Activated CD4-positive, alpha-beta T cell treated with anti-CD3 and anti-CD28 coated beads for 48 hours (primary cell): ENCODE results near the gene FTSJ3.
"Not testable (repeated sequence)": the region's sequence is repeated elsewhere in the genome, so short reads cannot be mapped to it uniquely, and the experiment has no call there.

Experiments used
- DNase-seq: peaks from one replicate; pipeline ENCODE4 v3.0.0-alpha.2; 2020

Gene FTSJ3

DNA sequence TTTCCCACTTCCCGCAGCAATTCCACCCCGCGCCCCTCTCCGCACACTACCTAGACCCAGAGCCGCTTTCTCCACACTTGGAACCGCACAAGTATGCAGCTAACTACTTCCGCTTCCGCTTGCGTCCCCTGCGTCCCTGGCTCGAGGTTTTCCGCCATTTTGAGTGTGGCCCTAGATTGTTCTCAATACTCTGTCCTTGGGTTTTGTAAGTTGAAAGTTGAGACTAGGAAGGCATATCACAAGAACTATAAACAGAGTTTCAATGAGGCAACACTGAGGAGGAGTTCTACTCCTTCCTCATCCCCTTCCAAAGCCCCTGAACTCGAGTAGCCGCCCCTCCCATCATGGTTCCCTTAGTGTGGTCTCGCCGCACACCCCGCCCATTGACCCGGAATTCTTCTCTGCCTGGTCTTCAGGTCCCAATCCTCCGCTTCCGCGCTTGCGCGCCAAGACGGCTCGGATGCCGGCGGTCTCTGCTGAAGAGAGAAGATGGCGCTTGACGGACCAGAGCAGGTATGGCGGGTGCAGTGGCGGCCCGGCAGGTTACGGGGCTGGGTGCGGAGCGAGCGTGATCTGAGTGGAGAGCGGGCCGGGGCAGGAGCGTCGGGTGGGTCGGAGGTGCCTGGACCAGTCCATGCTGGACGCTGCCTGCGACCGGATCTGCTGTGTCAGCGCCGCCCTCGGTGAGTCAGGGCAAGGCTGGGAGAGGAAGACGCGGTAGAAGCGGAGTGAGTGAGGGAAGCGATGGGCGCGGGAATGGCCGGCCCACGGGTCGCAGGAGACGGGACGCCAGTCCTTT lies at the start of gene FTSJ3, which contains the start of gene PSMC5:
Gene FTSJ3 (minus strand): TSS at position 662 of the 799 bp plus-strand sequence. CDS start 761 bp downstream, outside the sequence.
Gene PSMC5 (plus strand): TSS at position 430 of the 799 bp plus-strand sequence. CDS start 60 bp downstream, at position 490.
- peak; percentile 96 for DNase-seq

DNA sequence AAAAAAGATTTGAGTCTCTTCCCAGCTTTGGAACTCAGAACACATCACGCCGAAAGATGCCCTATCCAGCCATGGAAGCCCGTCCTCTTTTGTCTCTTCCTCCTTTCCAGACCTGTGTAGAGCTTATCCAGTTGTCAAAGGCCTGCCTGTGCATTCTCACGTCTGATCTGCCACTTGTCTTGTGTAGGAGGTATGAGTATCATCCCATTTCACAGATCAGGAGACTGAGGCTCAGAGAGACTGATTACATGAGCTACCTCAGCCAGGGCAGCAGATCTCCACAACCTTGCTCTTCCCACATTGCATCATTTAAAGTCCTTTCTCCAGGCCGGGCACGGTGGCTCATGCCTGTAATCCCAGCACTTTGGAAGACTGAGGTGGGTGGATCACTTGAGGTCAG lies 47.2 kb upstream of the FTSJ3 start:
- not testable (repeated sequence) for DNase-seq

DNA sequence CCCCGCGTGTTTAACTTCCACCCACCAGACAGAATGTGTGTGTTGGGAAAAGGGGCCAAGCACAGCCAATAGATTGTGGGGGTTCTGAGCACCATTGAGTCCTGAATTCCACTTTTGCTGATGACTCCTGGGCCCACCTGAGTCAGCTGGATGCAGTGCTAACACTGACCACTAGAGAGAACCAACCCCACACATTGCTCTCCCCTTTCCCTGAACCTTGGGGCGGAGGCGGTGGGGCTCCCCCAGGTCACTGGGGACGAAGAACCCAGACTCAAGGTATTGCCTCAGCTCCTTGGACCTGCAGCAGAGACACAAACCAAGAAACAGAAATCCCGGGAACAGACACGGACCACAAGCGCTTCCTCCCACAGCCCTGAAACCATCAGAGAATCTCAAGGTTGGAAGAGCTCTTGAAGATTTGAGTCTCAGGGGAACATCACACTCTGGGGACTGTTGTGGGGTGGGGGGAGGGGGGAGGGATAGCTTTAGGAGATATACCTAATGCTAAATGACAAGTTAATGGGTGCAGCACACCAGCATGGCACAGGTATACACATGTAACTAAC lies 46.7 kb upstream of the FTSJ3 start:
- DNase-seq = not testable (repeated sequence)

DNA sequence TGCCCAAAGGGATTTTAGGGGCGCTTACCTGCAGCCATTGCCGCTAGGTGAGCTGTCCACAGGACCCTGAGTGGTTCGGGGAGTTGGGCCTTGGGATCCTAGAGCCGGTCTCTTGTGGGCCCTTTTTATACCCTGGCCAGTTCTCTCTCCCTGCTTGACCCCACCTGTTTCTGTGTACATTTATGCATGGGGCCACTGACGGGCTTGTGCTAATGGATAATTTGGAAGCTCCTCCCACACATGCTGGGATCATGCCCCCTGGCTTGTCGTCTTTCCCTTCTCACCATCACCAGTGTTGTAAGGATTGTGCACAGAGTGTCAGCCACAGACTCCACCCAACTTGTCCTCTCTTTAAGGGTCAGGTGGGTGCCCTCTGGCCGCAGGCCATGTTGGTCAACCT lies 46.1 kb upstream of the FTSJ3 start, which contains the start of gene CSH2:
Gene CSH2 (minus strand): TSS at position 101 of the 400 bp plus-strand sequence. CDS start 63 bp downstream, at position 38.
- not testable (repeated sequence) for DNase-seq

GRCh38 chr17:63871646-63872365 lies 44.3 kb upstream of the FTSJ3 start:
- DNase-seq = not testable (repeated sequence)

DNA sequence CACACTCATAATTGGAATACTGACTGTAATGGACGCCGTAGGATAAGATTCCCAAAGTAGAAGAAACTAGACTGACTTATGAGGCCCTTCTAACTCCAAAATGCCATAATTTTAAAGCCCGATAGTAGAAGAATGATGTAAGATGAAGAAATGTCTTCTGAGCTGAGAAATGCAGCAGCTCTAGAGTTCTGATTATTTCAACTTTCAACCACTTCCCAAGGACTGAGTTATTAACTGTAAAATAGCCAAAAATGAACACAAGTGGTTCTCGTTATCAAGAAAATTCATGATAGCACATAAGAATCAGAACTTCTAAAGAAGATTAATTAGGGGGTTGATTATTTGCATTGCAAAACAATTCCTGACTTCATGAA lies 42.8 kb upstream of the FTSJ3 start:
- not testable (repeated sequence) for DNase-seq

DNA sequence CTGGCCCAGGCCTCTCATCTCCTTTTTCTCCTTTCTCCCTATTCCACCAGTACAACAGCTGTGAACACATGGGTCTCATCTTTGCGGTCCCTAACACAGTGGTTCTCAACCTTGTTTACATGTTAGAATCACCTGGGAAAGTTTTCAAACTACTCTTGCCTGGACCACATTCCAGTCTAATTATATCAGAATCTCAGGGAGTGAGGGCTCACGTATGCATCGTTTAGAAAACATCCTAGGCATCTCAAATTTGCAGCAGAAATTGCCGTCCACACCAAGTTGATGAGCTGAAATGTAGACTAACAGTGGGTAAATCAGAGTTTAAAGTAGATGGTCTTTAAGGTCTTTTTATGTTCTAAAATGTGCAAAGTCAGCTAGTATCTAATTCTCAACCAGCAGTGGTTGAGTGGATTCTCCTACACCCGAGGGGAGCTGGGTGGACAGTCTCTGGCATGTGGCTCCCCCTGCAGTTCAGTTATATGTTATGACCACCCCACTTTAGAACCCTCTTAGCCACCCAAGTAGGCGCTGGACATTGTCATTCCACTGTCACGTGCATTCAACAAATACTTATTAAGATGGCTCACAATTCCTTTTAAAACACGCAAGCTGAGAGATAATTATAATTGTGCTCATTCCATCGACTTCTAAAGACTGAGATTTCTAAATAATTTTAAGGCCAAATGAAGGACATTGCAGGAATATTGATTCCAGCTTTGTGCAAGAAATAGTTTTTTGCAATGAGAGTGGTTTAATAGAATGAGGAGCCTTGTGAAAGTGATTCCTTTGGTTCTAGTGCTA lies 42.2 kb upstream of the FTSJ3 start:
- not testable (repeated sequence) for DNase-seq

- not testable (repeated sequence) for DNase-seq
Observed at GRCh38 chr17:63866625-63867024, 39.2 kb upstream of the FTSJ3 start.

- DNase-seq = no peak
Observed at GRCh38 chr17:63859257-63859656, 31.8 kb upstream of the FTSJ3 start.

DNA sequence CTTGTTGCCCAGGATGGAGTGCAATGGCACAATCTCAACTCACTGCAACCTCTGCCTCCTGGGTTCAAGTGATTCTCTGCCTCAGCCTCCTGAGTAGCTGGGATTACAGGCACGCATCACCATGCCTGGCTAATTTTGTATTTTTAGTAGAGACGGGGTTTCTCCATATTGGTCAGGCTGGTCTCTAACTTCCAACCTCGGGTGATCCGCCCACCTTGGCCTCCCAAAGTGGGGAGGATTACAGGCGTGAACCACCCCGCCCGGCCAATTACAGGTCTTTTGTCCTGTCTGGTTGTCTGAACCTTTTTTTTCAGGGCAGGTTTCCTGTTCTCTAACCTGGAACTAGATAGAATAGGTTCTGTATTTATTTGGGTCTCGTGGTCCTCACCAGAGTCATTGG lies 29.0 kb upstream of the FTSJ3 start:
- DNase-seq = not testable (repeated sequence)

DNA sequence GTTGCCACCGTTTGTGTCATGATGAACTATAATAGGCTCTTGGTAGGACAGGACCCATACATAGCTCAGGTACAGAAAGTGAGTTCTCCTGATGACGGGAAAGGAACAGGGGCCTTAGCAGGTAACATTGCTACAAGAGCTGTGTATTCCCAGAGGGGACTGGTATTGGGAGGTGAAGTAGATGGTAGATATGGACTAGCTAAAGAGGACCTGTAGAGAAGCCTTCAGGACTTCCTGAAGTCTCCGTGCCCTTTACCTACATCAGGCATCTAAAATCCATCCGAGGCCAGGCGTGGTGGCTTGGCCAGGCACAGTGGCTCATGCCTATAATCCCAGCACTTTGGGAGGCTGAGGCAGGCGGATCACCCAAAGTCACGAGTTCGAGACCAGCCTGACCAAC lies 27.7 kb upstream of the FTSJ3 start:
- DNase-seq = no peak

- no peak for DNase-seq
Observed at GRCh38 chr17:63854709-63855108, 27.2 kb upstream of the FTSJ3 start.

DNA sequence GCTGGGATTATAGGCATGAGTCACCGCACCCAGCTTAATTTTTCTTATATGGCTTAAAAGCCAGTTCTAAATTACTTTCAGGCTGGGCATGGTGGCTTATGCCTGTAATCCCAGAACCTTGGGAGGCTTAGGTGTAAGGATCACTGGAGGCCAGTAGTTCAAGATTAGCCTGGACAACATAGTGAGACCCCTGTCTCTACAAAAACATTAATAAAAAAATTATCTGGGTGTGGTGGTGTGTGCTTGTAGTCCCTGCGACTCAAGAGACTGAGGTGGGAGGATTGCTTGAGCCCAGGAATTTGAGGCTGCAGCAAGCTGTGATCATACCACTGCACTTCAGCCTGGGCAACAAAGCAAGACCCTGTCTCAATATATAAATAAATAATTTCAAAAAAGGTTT lies 25.8 kb upstream of the FTSJ3 start:
- DNase-seq = no peak

- no peak for DNase-seq
Observed at GRCh38 chr17:63850401-63850800, 22.9 kb upstream of the FTSJ3 start.

DNA sequence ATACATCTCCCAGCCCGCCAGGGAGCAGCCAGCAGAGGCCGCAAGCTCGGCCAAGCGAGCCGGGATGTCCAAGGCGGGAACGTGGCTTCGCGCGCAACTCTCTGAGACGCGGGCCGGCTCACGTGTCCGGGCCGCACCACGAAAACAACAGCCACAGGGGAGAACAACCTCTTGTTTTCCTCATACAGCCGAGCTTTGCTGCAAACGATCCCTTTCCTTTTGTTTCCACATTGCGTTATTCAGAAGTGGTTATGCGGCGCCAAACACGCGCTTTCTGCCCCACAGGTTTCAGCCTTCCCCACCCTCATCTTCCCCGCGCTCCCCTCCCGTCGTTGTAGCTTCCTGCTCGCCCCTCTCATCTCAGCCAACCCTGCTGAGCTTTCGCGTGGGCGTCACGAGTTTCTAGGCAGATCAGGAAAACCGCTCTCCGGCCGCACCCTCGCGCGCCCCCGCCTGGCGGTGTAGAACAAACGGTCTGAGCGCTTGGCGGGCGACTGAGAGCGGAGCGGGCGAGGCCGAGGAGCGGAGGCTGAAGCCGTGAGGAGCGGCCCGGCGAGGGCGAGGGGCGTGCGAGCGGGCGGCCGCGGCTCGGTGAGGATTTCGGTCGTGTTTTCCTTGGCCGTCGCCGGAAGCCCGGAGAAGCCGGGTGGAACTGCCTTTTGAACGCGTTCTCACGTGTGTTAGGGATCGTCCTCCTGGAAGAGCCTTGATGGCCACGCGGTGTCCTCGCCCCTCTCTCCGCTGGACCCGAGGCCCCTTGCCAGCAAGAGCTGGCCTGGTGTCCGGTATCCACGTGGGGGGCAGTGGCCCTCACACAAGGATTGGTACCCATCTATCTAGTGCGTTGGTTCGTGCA lies 21.6 kb upstream of the FTSJ3 start:
- peak; percentile 99 for DNase-seq

GRCh38 chr17:63847525-63848249 lies 20.2 kb upstream of the FTSJ3 start:
- DNase-seq = no peak

GRCh38 chr17:63845509-63845908 lies 18.0 kb upstream of the FTSJ3 start:
- no peak for DNase-seq

DNA sequence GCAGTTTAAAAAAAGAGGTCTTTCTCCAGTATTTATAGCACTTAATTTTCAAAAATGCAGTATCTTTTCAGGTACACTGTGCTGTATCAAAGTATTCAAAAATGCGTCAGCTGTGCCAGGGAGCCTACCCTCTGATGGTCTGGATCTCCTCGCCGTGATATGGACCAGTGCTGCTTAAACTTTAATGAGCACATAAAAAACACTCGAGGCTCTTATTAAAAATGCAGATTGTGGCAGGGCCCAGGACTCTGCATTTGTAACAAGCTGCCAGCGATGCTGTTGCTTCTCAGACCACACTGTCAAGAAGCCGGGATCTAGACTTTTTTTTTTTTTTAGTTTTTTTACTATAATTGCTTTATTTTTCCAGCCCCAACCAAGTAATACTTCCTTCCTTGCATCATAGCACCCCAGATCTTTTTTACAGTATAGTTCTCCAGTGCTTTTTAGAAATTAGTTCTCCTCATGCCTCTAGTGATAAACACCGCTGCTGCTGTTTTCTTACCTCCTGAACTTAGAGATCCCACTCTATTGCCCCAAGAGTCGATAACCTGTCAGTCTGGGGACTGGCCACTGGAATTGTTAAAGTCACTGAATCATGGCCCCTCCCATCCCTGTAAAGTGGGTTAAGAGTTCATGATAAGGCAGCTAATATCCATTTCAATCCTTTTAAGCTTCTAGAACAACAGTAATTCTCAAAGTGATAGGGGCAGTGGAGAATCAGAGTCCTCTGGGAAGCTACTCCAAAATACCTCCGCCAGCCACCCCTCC lies 16.6 kb upstream of the FTSJ3 start:
- no peak for DNase-seq

- DNase-seq = not testable (repeated sequence)
Observed at GRCh38 chr17:63843387-63843888, 16.0 kb upstream of the FTSJ3 start.
